GM21515 (cell line): ENCODE results near the gene HP1BP3.

ENCODE experiments used
- ATAC-seq: cut with Tn5 transposase; IDR thresholded peaks from one replicate; pipeline ENCODE4 v1.9.1; 2021; ENCODE audit not compliant: unreplicated experiment

Gene HP1BP3

DNA sequence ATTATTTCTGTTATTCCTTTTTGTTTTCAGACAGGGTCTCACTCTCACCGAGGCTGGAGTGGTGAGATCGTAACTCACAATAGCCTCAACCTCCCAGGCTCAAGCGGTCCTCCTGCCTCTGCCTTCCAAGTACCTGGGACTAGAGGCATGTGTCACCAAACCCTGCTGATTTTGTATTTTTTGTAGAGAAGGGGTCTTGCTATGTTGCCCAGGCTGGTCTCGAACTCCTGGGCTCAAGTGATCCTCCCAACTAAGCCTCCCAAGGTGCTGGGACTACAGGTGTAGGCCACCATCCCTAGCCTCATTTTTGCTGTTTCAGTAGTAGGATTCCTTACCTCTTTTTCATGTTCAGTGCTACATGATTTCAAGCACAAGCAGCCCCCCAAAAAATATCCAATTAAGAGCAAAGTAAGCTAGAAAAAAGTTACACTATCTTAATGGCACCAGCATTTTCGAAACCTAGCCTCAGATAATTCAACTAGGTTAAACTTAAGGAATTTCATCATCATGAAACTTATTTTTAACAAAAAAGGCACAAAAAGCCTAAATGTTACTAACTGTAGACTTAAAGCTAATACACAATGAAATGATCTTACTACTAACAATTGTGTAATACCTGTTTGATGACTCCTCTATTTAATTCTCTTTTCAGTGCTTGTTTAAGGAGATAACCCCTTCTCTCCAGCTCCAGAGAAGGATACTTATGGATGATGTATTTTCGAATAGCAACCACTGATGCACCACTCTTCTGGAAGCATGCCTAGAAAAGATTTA lies 16.6 kb downstream of the HP1BP3 start:
- no peak for ATAC-seq

DNA sequence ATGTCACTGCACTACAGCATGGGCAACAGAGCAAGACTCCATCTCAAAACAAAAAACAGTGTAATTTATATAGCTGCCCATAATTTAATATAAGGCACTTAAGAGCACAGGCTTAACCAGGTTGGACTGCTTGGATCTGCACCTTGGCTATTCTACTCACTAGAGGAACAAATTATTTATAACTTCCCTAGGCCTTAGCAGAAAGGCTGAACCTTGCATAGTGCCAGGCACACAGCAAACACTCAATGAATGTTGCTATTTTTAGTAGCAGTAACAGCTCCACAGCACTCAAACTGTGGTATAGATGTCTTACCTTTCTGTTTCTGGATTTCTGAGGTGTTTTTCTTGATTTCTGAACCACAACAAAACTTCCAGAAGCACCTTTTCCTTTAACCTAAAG lies 19.8 kb downstream of the HP1BP3 start:
- ATAC-seq, result no peak

DNA sequence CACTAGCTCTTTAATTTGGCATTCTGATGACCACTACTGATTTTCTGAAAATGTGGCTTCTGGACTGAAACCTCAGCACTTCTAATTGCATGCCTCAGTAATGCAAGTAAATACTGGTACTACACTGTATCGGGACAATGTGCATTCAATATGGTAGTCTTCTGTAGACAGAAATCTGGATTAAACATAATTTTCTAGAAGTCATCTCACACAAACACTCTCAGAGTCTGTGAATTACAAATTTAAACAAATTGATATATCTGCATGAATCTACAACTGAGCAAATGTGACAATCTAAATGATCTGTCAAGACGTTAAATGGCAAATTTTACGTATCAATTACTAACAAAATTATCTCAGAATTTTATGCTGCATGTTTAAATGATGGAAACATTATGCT lies 23.7 kb downstream of the HP1BP3 start:
- ATAC-seq, result no peak

DNA sequence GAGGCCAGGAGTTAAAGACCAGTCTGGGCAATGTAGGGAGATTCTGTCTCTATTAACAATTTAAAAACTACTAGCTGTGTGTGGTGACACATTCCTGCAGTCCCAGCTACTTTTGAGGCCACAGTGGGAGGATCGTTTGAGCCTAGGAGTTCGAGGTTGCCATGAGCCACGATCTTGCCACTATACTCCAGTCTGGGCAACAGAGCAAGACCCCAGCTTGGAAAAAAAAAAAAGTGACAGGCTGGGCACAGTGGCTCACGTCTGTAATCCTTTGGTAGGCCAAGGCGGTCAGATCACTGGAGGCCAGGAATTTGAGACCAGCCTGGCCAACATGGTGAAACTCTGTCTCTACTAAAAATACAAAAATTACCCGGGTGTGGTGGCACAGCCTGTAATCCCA lies 26.8 kb downstream of the HP1BP3 start:
- no peak for ATAC-seq

DNA sequence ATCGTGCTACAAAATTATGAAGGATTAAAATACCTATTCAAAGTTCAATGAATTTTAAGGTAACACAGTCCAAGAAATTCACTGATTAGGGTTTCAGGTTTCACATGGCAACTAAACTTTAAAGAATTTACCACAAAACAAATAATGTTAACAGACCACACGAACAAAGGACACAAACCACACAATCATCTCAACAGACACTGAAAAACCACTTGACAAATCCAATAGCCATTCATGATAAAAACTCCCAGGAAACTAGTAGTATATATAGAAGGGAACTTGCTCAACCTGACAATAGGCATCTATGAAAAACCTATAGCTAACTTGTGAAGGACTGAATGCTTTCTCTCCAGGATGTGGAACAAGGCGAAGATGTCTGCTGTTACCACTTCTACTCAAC lies 33.5 kb downstream of the HP1BP3 start:
- no peak for ATAC-seq

DNA sequence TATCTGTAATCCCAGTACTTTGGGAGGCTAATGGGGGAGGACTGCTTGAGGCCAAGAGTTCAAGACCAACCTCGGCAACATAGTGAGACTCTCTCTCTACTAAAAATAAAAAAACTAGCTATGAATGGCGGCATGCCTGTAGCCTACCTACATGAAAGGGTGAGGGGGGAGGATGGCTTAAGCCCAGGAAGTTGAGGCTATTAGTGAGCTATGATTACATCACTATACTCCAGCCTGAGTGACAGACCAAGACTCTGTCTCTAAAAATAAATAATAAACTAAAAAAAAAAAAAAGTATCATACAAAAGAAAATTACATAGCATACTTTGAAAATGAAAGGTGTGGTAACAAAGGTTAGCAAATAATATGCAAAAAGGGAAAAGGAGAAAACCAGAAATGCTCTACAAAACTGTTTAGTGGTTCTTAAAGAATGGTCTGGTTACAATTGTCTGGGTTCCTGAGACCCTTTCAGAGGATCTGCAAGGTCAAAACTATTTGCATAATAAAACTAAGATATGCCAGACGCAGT lies 35.6 kb downstream of the HP1BP3 start:
- ATAC-seq, result no peak

DNA sequence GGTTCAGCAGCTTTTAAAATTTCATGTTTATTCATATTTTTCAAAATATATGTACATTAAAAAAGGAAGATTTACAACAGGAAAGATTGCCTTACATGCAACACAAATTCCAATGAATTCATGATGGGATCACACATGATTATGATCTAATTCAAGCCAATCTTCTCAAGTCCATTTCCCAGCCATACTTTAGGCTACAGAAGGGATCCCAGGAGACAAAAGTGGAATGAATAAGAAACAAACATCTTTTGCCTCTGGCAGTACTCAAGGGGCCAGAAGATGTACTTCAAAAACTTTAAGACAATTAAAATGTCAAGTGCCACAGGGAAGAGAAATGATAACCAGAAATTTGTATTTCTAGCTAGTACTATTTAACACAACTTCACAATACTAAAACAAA lies 44.4 kb downstream of the HP1BP3 start:
- ATAC-seq, result no peak

DNA sequence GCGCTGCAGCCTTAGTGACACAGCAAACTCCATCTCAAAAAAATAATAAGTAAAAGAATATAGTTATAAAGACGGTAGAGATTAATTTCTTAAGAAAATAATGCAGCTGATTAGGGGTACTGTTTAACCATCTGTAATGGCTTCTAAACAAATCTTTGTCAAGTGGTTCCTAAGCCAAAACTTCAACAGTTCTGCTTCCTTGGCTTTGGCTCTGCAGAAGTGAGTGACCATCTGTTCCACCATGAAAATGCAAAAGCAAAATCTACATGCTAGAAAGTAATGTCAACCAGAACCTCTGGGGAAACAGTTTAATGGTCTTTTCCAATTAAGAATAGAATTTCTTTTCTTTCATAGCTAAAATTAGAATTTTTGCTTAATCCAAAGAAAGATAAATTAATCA lies 46.3 kb downstream of the HP1BP3 start:
- ATAC-seq, result no peak

DNA sequence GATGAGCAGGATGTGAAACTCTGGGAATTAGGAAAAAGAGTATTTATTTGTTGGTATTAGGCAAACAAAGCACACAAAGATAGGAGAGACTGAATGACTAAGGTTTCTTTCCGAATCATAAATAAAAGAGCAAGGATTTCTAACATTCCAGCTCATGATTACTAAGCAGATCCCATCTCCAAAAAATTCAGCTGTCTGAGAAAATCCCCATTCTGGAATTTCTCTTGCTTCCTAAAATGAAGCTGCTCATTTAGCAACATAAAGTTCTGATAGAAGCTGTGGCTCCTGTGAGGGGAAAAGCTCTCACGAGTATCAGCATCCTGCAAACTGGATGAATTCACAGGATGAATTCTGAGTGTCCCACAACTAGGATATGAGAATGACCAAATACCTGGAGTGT lies 47.9 kb downstream of the HP1BP3 start:
- ATAC-seq, result no peak

DNA sequence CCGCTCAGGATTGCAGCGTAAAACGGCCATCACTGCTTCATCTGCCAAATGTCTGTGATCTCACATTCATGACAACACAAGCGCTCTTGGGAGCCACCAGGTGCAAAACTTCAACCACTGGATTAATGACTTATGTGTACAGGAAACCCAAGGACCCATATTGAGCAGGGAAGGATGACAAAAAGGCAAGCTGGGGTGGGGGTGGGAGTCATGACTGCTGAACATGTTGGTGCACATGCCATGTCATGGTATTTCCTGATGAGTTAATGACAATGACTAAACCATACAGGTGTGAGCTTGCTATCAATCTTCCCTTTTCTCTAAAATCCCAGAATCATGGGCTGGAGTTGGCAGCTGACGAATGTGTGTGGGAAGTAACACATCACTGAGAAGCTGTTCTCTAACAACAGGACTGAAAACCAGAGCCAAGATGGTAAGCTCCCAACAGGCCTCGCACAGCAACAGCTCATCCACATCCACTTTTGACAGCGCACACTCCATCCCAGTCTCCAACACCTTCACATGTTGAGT lies 51.5 kb downstream of the HP1BP3 start:
- no peak for ATAC-seq

DNA sequence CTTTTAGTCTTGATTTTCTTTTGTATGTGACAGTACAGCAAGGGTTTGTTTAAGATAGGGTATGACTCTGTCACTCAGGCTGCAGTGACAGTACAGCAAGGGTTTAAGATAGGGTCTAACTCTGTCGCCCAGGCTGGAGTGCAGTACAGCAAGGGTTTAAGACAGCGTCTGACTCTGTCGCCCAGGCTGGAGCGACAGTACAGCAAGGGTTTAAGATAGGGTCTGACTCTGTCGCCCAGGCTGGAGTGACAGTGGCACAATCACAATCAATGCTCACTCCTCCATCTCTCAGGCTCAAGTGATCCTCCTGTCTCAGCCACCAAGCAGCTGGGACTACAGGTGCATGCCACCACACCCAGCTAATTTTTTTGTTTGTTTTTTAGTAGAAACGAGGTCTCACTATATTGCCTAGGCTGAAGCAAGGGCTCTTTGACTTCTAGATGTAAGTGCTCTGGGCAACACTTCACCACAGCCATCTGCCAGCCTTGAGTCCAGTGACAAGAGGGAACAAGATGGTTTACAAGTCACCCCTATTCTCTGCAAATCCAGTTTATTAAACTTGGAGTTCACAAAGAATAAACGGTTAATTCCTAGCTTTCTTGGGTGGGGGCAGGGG lies 53.6 kb downstream of the HP1BP3 start:
- no peak for ATAC-seq

DNA sequence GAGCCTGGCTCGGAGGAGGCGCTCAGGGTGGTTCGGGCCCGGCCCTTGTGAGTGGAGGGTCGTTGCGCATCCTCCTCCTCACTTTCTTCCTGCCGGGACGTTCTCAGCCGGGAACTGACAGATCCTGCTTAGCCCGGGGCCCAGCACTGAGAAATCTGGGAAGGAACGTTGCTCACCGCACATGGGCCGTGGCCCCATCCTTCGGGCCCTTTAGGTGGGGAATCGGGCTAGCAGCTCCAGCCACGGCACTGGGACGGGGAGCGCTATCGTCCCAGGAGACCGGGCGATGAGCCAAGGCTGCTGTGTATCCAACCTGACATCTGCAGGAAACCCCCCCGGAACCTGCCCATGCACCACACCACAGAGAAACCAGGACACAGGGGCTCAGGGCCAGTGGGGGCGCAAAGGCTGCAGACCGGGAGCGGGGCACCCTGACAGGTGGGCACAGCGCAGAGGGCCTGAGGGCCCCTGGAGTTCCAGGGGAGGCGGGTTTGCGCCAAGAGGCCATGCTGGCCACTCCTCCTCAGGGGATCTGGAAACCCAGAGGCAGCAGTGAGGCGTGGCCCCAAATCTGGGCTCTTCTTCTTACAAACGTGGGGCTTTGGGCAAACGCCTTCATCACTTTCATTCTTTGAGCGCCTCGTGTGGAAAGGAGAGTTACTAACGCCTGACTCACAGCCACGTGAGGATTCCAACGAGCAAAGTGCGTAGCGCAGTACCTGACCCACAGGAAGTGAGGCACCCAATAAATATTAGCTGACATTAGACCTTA lies 54.3 kb downstream of the HP1BP3 start, which contains the start of gene SH2D5:
SH2D5 (minus strand) TSS at position 116 of the 772 bp plus-strand sequence. CDS start 4,659 bp downstream, outside the sequence.
- peak; percentile 55 for ATAC-seq

DNA sequence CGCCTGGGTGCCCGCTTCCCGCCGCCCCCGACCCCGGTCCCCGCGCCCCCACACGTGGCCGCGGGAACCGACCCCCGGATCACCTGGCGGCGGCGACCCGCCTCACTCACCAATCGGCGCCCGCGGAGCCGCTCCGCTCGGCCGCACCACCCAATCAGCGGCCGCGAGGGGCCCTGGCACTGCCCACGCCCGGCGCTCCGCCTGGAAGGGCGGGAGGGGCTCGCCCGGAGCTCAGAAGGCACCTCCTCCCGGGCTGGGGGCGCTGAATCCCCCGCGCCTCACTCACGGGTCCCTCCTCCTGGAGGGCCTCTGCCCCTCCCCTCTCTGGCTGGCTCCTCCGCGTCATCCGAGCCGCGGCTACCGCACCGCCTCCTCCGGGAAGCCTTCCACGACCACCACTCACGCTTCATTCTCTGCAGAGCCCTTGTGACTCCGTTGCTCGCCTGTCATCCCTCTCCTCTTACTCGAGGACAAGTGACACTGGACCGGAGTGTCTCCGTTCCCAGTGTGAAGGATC lies 55.0 kb downstream of the HP1BP3 start:
- no peak for ATAC-seq

DNA sequence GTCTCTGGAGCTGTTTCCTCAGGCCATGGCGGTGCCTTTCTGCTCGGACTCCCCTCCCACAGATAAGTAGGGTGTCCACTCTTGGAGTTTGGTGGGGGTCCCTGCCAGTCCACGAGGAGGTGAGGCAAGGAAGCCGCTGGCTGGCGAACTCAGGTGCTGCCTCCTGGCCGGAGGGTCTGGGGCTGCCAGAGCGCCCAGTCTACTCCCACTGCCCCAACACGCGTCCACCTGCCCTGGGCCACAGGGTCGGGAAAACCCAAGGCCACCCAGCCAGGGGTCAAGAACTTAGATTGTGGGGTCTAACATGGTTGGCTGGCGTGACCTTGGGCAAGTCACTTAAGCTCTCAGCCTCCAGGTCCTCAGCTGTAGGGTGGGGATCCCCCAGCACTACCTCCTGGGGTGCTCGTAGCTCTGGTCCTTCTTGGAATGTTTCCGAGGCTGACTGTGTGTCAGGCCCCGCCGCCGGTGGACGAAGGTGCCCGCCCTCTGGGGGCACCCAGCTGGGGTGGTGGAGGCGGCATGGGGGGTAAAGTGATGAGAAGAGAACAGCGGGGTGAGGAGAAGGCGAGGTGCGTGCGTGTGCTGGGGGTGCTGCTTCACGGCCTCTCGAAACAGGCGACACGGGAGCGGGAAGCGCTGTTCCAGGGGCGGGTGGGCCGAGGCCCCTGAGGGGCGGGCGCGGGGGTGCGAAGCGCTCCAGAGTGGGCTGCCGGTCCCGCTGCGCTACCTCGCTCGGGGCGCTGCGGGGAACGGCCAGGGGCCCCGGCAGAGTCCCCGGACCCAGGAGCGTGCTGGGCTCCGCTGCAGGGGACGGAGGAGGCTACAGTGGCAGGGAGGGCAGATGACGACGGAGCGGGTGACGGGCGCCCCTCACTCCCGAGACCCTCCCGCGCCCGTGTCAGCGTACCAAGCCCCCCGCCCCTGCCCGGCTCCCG lies 55.8 kb downstream of the HP1BP3 start:
- no peak for ATAC-seq

DNA sequence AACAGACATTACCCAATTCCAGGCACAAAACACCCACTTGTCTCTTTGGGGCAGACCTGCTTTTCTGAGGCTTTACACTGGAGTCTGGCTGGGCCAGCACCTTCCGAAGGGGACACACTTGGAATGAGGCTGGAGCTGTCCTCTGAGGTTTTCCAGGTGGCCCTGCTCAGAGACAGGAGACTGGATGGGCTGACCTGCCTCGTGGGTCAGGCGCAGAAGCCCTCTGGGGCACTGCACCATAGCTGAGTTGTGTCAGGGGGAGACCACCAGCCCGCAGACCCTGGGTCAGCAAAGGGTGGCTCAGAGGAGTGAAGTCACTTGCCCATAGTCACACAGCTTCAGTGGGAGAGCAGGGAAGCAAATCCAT lies 56.4 kb downstream of the HP1BP3 start:
- ATAC-seq, result no peak

DNA sequence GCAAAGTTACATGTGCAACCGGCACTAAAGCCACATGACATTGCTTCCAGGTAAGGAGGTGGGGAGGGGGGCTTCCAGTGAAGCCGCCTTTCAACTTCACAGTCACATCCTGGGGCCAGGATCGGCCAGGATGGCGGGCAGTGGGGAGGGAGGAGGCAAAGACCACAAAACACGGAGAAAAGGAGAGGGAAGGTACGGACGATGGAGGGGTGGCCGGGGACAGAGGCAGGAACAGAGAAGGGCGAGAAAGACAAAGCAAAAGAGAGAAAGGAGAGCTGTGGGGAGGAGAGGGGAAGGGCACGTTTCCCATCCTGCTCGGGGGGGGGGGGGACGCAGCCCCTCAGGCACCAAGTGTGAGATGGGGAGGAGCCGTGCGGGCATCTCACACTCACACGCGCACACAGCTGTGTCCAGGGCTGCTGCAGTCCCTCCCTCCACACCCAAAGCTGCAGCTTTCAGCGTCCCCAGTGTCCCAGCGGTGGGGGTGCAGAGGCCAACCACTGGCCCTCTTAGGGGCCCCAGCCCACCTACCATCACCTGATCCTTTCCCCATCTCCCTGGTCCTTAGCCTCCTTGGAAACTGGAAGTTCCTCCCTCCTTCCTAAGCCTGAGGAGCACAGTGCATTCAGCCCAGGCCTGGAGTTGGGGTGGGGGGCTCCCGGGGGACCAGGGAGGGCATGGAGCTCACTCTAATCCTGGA lies 57.0 kb downstream of the HP1BP3 start:
- no peak for ATAC-seq

DNA sequence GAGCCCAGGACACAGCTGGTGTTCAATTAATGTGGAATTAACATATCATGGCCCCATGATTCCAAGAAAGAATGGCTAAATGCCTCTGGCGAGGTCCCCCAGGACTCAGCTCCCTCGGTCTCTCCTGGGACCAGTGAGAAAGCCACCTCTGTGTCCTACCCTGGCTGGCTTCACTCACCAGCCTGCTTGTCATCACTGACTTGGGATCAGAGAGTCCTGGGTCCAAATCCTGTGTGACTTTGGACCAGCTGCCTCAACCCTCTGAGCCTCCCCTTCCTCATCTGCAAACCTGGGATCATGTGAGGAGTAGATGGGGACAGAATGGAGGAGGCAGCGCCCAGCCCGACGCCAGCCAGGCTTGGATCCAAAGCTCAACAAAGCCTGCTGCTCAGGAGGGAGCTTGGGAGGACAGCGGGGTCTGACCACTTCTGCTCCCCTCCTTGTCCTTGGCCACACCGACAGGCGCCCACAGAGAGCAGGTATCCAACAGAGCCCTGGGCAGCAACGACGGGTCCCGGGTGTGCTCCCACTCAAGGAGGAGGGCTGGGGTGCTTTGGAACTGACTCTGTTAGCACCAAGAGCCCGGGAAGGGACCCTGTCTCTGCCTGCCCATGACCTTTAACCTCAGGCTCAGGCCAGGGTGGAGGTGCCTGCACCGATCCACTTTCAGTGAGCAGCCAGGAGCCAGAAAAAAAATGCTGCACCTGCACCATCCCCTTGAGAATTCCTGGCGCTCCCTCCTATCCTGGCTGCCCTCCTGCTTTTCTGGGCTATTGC lies 57.8 kb downstream of the HP1BP3 start:
- ATAC-seq, result no peak

DNA sequence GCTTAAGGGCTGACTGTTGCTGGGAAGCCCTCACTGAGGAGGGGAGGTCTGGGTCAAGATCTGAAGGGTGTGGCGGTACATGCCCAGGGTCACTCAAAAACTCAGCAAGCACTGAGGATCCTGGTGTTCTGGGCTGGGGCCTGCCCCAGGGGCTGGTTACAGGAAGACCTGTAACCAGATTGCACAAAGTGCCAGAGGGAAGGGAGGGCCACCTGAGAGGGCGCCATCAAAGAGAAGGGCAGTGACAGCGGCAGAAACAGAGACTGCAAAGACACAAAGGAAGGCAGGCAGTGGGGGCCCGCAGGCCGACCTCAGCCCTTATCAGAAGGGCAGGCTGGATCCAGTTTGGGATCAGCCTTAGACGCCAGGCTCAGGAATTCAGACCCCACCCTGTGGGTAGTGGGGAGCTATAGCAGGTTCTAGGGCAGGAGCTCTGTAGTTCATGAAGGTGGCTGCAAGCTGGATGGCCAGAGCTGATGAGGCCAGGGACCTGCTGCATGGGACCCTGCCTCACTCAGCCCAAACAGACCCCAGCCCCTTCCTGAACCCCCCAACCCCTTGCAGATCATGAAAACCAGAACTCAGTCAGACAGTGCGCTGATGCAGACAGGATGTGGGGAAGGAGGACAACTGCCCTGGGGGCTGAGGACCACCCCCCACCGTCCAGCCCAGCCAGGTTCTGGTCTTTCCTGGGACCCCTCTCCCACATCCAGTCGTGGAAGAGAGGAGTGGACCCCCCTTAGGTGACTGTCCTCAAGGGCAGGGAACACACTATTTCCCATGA lies 58.5 kb downstream of the HP1BP3 start:
- ATAC-seq, result no peak
